Activated T-cell treated with anti-CD3 and anti-CD28 coated beads, Interleukin-2, amount 50 U/mL, for 72 hours (primary cell): Measurements from ENCODE around the gene ABL2. TPM values are rescaled to one million over a fixed set of nuclear protein-coding genes. Genes with fewer than 3 reads are reported as not detected.
"Not testable (repeated sequence)": the region's sequence is repeated elsewhere in the genome, so short reads cannot be mapped to it uniquely, and the experiment has no call there.

Experiments used
- ATAC-seq, 2 donors: fragments of 150-1000 bp; cut with Tn5 transposase; replicated peaks in 1 of 2; 2 replicates each; pipeline ENCODE4 v1.10.0; 2021; ENCODE audit warnings: moderate library complexity in 2 of 2, mild to moderate bottlenecking in 1 of 2
- DNase-seq, 2 donors: peaks; one replicate each; pipeline ENCODE4 v3.0.0; 2021 to 2022; ENCODE audit warnings: mixed read lengths in 1 of 2
- H3K27ac Mint-ChIP-seq: one replicate; pipeline ENCODE4 v1.8.0; 2022; ENCODE audit warnings: mild to moderate bottlenecking, moderate library complexity, mixed read lengths
- H3K27me3 Mint-ChIP-seq: one replicate; pipeline ENCODE4 v1.8.0; 2022; ENCODE audit warnings: low read depth, mixed read lengths
- H3K36me3 Mint-ChIP-seq, 2 donors: one replicate each; pipeline ENCODE4 v1.8.0; 2022; ENCODE audit warnings: mixed read lengths in 2 of 2, mild to moderate bottlenecking in 1 of 2; ENCODE audit not compliant: insufficient read depth in 2 of 2
- H3K4me1 Mint-ChIP-seq: one replicate; pipeline ENCODE4 v1.8.0; 2022; ENCODE audit warnings: low read depth, mixed read lengths
- H3K4me3 Mint-ChIP-seq, 2 donors: one replicate each; pipeline ENCODE4 v1.8.0; 2022; ENCODE audit warnings: mild to moderate bottlenecking in 2 of 2, mixed read lengths in 2 of 2, moderate library complexity in 2 of 2
- H3K9me3 Mint-ChIP-seq, 2 donors: one replicate each; pipeline ENCODE4 v1.8.0; 2022; ENCODE audit warnings: mixed read lengths in 2 of 2
- total RNA-seq, 2 donors: library from RNA; stranded (reverse); gene quantifications; one replicate each; pipeline ENCODE4 v1.2.3, GENCODE V29; 2022

ABL2 gene
- total RNA-seq, 2 donors from 2014 or later, result 11.9 to 12.2 TPM

DNA sequence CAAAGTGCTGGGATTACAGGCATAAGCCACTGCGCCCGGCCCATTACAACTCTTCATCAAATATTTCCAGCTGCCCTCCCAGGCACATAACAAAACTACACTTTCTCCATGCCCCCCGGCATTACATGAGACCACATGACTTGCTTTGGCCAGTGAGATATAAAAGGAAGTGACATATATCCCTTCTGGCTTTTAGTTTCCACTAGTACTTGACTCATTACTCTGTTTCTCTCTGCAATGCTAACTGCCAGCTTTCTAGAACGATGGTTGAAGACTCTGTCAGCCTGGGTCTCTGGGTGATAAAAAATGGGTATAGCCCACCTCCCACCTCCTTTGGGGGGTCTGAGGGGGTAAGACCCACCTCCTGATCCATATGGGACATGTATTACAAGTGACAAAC lies 24.2 kb downstream of the ABL2 start:
- Mint-ChIP-seq H3K36me3 (peaks cover 0 to 2% of the 10 kb centered on the region in 2 donors), H3K27me3 (no peaks in the 10 kb centered on the region), H3K4me3 (no peak overlapping the region), H3K9me3 (no peaks in the 10 kb centered on the region), H3K27ac (peak overlapping the region; percentile 38), H3K4me1 (peaks cover 33% of the 10 kb centered on the region)
- ATAC-seq (peak; percentile 51 to 79), DNase-seq (no peak)

DNA sequence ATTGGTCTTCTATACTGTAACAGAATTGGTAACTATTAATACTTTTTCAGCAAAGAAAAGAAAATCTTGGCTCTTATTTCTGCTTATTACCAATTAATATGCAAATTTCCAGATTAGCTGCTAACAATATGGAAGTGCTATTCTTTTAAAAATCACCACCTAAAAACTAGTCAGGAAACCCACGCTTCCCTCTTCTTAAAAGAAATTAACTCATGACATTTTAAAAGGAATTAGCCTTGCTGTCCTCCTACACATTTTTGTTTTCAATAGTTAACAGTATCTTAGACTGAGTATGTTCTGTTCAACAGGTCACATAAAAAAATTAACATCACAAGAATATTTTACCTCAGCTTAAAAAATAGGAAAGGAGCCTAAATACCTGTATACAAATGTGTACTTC lies 27.3 kb downstream of the ABL2 start:
- no peak overlapping the region for H3K27ac Mint-ChIP-seq
- peaks cover 0 to 2% of the 10 kb centered on the region in 2 donors for H3K36me3 Mint-ChIP-seq
- H3K27me3 Mint-ChIP-seq, result no peaks in the 10 kb centered on the region
- H3K9me3 Mint-ChIP-seq, result no peaks in the 10 kb centered on the region
- H3K4me3 Mint-ChIP-seq, result no peak overlapping the region
- ATAC-seq, result no peak
- peaks cover 29% of the 10 kb centered on the region for H3K4me1 Mint-ChIP-seq
- no peak for DNase-seq

DNA sequence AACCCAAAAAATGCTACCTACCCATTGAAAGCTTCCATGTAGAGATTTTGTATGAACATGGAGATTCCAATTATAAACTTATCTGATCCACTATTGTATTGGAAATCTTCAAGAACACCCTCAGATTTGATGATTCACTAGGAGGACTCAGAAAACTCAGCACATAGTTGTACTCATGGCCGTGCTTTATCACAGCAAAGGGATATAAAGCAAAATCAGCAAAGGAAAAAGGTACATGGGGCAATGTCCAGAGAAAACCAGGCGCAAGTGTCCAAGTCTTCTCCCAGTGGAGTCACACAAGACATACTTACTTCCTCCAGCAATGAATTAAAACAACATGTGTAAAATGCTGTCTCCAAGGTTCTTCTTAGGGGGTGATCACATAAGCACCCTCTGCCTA lies 28.9 kb downstream of the ABL2 start:
- Mint-ChIP-seq H3K4me1 (peaks cover 25% of the 10 kb centered on the region), H3K27ac (no peak overlapping the region), H3K9me3 (no peaks in the 10 kb centered on the region), H3K27me3 (no peaks in the 10 kb centered on the region), H3K36me3 (peaks cover 0 to 2% of the 10 kb centered on the region in 2 donors), H3K4me3 (no peak overlapping the region)
- ATAC-seq, result no peak
- no peak for DNase-seq

DNA sequence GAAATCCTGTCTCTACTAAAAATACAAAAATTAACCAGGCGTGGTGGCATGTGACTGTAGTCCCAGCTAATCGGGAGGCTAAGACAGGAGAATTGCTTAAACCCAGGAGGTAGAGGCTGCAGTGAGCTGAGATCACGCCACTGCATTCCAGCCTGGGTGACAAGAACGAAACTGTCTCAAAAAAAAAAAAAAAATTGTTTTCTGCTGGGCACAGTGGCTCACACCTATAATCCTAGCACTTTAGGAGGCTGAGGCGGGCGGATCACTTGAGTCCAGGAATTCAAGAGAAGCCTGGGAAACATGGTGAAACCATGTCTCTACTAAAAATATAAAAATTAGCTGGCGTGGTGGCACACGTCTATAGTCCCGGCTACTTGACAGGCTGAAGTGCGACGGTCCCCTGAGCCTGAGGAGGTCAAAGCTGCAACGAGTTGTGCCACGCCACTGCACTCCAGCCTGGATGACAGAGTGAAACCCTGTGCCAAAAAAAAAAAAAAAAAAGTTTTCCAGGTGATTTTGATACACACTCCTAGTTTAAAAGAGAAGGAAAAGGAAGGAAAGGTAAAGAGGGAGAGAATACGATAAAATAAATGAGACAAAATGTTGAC lies 31.7 kb downstream of the ABL2 start:
- H3K27ac Mint-ChIP-seq, result no peak overlapping the region
- no peaks in the 10 kb centered on the region for H3K9me3 Mint-ChIP-seq
- no peaks in the 10 kb centered on the region for H3K36me3 Mint-ChIP-seq
- H3K4me1 Mint-ChIP-seq, result peaks cover 16% of the 10 kb centered on the region
- ATAC-seq, result no peak
- H3K4me3 Mint-ChIP-seq, result no peak overlapping the region
- no peak for DNase-seq
- no peaks in the 10 kb centered on the region for H3K27me3 Mint-ChIP-seq

DNA sequence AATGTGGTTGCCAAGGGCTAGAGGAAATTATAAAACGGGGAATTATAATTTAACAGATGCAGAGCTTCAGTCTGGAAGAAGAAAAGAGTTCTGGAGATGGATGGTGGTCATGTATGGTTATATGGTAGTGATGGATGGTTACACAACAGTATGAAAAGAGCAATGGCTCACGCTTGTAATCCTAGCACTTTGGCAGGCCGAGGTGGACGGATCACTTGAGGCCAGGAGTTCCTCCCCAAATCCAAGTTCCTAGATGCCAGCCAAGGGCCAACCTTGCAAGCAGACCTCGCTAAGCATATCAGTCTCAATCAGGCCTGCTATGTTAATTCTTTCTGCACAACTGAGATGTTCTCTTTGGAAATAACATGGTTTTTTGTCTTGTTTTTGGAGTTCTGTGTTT lies 33.6 kb downstream of the ABL2 start:
- H3K4me1 Mint-ChIP-seq, result peaks cover 21% of the 10 kb centered on the region
- not testable (repeated sequence) for H3K4me3 Mint-ChIP-seq, DNase-seq, H3K36me3 Mint-ChIP-seq, H3K27ac Mint-ChIP-seq, H3K27me3 Mint-ChIP-seq, ATAC-seq, H3K9me3 Mint-ChIP-seq

DNA sequence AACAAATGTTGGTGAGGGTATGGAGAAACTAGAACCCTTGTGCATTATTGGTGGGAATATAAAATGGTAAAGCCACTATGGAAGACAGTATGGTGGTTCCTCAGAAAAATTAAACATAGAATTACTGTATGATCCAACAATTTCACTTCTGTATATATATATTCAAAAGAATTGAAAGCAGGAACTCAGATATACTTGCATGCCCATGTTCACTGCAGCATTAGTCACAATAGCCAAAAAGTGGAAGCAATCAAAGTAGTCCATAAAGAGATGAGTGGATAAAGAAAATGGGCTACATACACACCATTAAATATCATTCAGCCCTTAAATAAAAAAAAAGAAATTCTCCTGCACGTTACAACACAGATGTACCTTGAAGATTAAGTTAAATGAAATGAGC lies 34.1 kb downstream of the ABL2 start:
- no peak for ATAC-seq
- Mint-ChIP-seq H3K36me3 (no peaks in the 10 kb centered on the region), H3K9me3 (no peaks in the 10 kb centered on the region), H3K4me3 (no peak overlapping the region), H3K4me1 (peaks cover 19% of the 10 kb centered on the region), H3K27me3 (no peaks in the 10 kb centered on the region), H3K27ac (no peak overlapping the region)
- no peak for DNase-seq

DNA sequence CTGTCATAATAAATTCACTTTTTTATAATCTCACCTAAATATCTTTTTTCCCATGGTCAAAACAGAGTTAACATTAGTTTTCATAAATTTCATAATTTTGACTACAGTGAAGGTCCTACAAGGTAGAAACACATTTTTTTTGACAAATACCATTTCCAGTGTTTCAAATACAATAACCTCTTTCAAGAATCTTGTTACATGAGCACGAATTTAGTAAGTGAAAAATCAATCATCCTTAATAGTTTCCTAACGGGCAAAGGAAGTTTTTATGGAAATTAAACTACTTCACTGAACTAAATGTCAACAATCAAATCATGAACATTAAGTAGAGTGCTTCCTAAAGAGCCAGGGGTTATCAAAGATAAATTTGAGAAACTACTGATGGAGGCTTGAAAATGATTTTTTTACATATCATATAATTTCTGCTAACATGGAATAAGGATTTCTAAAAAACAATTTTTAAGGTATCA lies 35.4 kb downstream of the ABL2 start:
- ATAC-seq, result no peak
- no peaks in the 10 kb centered on the region for H3K36me3 Mint-ChIP-seq
- H3K4me3 Mint-ChIP-seq, result no peak overlapping the region
- no peaks in the 10 kb centered on the region for H3K27me3 Mint-ChIP-seq
- H3K9me3 Mint-ChIP-seq, result no peaks in the 10 kb centered on the region
- H3K4me1 Mint-ChIP-seq, result peaks cover 17% of the 10 kb centered on the region
- peak overlapping the region; percentile 28 for H3K27ac Mint-ChIP-seq
- DNase-seq, result no peak

DNA sequence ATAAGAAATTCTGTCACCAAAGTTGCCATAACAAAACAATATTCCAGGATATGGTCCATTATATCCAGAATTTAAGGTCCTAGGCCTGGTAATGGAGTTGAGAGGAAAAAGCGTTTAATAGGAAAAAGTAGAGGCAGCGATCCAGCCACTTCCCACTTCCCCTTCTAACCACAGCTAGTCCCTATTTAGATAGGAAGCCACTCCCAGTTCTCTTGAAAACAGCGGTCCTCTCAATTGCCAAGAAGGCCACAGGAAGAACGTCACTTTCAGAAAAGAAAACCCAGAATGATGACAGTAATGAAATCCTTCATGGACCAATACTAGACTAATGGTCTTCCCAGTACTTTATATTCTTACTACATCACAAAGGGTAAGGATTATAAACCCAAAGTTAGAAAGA lies 38.6 kb downstream of the ABL2 start:
- peak in 1 of 2 donors; percentile 4 for DNase-seq
- Mint-ChIP-seq H3K9me3 (peaks cover 0 to 1% of the 10 kb centered on the region in 2 donors), H3K4me1 (peaks cover 28% of the 10 kb centered on the region), H3K4me3 (peak overlapping the region; percentile 13 to 54), H3K27me3 (no peaks in the 10 kb centered on the region), H3K27ac (peak overlapping the region; percentile 2), H3K36me3 (peaks cover 0 to 3% of the 10 kb centered on the region in 2 donors)
- peak in 1 of 2 donors; percentile 42 for ATAC-seq

DNA sequence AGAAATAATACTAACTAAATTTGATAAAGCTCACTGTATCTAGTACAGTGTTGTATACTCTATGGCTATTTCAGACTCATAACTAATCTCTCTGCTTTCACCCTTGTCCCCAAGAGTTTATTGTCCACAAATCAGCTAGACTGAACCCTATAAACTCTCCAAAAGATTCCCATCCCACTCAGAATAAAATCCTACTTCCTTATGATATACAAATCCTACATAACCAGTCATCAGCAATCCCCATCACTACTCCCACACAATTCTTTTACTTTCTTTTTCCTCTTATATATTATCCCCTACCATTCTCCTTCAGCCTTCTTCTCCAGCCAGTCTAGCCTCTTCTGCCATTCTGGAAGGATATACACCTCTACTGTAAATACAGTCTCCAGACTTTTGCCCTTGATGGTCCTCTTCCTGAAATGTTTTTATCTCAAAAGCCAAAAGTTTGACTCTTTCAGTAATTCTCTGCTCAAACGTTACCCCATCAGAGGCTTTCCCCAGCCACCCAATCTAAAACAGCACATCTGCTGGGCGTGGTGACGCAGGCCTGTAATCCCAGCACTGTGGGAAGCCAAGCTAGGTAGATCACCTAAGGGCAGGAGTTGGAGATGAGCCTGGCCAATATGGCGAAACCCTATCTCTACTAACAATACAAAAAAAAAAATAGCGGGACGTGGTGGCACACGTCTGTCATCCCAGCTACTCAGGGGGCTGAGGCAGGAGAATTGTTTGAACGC lies 41.6 kb downstream of the ABL2 start:
- H3K36me3 Mint-ChIP-seq, result peaks cover 0 to 3% of the 10 kb centered on the region in 2 donors
- peaks cover 28% of the 10 kb centered on the region for H3K4me1 Mint-ChIP-seq
- H3K9me3 Mint-ChIP-seq, result peaks cover 0 to 1% of the 10 kb centered on the region in 2 donors
- no peak for ATAC-seq
- H3K27ac Mint-ChIP-seq, result no peak overlapping the region
- no peak overlapping the region for H3K4me3 Mint-ChIP-seq
- DNase-seq, result no peak
- no peaks in the 10 kb centered on the region for H3K27me3 Mint-ChIP-seq

DNA sequence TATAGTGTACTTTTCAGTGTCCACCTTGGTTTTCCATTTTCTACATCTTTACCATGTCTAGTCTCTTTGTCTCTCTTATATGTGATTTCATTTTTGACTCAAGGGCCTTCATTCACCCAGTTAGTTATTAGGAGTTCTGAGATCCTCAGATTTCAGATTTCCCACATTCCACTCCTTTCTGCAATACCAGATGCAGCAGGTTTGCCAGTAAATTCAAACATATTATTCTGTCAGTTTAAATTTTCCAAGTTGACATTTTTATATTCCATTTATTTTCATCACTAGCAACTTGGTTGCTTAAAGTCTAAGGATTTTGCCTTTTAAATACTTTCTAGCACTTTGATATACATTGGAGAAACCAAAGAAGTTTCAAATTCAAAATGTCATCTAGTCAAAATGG lies 42.4 kb downstream of the ABL2 start:
- Mint-ChIP-seq H3K27me3 (no peaks in the 10 kb centered on the region), H3K27ac (no peak overlapping the region), H3K36me3 (peaks cover 0 to 3% of the 10 kb centered on the region in 2 donors), H3K4me1 (peaks cover 29% of the 10 kb centered on the region), H3K4me3 (no peak overlapping the region), H3K9me3 (peaks cover 0 to 1% of the 10 kb centered on the region in 2 donors)
- DNase-seq, result no peak
- ATAC-seq, result no peak

DNA sequence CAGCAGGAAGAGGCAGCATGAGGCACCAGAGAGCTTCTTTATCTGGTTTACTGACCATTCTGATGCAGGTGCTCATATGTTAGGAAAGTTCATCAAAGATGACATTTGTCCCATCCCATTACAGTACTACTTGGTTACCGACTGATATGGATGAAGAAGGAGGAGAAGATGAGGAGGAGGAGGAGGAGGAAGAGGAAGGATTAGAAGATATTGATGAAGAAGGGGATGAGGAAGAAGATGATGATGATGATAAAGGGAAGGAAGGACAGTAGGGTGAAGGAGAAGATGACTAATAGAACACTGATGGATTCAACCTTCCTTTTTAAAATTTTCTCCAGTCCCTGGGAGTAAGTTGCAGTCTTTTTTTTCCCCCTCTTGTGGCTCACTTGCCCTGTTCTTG lies 45.1 kb downstream of the ABL2 start:
- Mint-ChIP-seq H3K9me3 (peaks cover 0 to 1% of the 10 kb centered on the region in 2 donors), H3K36me3 (peaks cover 0 to 3% of the 10 kb centered on the region in 2 donors), H3K4me3 (no peak overlapping the region), H3K4me1 (peaks cover 19% of the 10 kb centered on the region), H3K27me3 (no peaks in the 10 kb centered on the region), H3K27ac (no peak overlapping the region)
- ATAC-seq (no peak), DNase-seq (no peak)

DNA sequence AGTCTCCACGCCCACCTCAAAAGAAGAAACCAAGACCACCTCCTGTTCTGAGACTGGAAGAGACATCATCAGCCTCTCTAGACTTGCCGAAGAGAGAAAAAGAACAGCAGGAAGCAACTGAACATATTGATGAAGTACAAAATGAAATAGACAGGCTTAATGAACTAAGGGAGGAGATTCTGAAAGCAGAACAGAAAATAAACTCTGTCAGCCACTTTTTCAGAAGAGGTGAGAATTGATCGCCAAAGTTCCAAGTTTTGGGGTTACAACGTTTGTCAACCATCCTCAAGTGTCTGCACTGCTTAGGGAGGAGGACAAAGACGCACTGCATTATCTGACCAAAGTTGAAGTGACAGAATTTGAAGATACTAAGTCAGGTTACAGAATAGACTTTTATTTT lies 45.6 kb downstream of the ABL2 start:
- no peak for ATAC-seq
- Mint-ChIP-seq H3K36me3 (peaks cover 0 to 3% of the 10 kb centered on the region in 2 donors), H3K4me1 (peaks cover 19% of the 10 kb centered on the region), H3K9me3 (peaks cover 0 to 1% of the 10 kb centered on the region in 2 donors), H3K27ac (no peak overlapping the region), H3K4me3 (no peak overlapping the region), H3K27me3 (no peaks in the 10 kb centered on the region)
- no peak for DNase-seq

DNA sequence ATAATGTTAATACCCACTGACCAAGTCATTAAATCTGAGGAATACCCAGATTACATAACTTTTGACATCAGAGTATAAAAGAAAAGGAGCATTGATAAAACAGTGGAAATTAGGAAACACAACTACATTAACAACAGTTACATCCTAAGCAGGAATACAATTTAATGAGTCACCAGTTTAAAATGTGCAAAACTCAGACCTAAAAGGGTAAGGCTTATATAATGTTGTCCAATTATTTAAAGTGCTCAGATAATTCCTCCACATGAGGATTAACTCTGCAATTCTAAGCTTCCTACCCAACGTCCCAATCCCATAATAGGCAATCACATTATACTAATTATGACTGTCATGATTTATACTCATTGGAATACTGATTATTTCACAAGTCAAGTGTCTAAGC lies 50.5 kb downstream of the ABL2 start:
- no peaks in the 10 kb centered on the region for H3K27me3 Mint-ChIP-seq
- H3K9me3 Mint-ChIP-seq, result no peaks in the 10 kb centered on the region
- no peaks in the 10 kb centered on the region for H3K36me3 Mint-ChIP-seq
- no peak overlapping the region for H3K4me3 Mint-ChIP-seq
- peaks cover 7% of the 10 kb centered on the region for H3K4me1 Mint-ChIP-seq
- H3K27ac Mint-ChIP-seq, result no peak overlapping the region
- ATAC-seq (no peak), DNase-seq (no peak)
